Upper lobe of left lung (tissue), 4 donors: ENCODE data around the gene EXTL2.

Experiments used
- EP300 ChIP-seq, 4 donors: sonication (generic); formaldehyde crosslinking; IDR thresholded peaks; one replicate each; pipeline ENCODE4 v1.5.1; 2017; ENCODE audit warnings: antibody characterized with exemption in 4 of 4, control low read depth in 2 of 4
- POLR2A ChIP-seq, 4 donors: fragments of 450-650 bp; IDR thresholded peaks; one replicate each; pipeline ENCODE4 v1.5.1; 2016 to 2017; ENCODE audit warnings: antibody characterized with exemption in 4 of 4, mild to moderate bottlenecking in 2 of 4
- POLR2AphosphoS5 ChIP-seq, 2 donors: sonication (generic); formaldehyde crosslinking; IDR thresholded peaks; one replicate each; pipeline ENCODE4 v1.5.1; 2017; ENCODE audit warnings: antibody characterized with exemption in 2 of 2
- TF ChIP-seq, protein P1 (sequence below), 6 experiments: fragments of 450-650 bp in 4 of 6; fragments of 200-600 bp in 2 of 6; sonication (generic) in 2 of 6; IDR thresholded peaks; one replicate each; pipeline ENCODE4 v1.5.1; 2016 to 2019; ENCODE audit warnings: antibody characterized with exemption in 6 of 6

DNA sequence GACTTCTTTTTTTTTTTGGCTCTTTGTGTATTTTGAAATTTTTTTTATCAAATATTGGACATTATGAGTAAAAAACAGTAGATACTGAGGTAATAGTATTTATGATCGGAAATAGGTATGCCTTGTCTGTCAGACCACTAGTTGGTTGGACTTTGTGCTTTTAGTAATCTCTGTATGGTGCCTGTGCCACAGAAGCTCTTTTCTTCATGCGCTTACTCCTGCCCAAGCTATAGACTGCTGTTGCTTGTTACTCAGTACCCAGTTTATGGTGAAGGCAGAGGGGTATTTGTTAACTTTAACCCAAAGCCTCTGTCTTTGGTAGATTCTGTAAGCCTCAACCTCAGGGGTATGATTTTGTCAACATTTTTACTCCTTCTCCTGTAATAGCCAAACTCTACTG lies 9.9 kb upstream of the EXTL2 start:
- TF ChIP-seq, protein P1, sequence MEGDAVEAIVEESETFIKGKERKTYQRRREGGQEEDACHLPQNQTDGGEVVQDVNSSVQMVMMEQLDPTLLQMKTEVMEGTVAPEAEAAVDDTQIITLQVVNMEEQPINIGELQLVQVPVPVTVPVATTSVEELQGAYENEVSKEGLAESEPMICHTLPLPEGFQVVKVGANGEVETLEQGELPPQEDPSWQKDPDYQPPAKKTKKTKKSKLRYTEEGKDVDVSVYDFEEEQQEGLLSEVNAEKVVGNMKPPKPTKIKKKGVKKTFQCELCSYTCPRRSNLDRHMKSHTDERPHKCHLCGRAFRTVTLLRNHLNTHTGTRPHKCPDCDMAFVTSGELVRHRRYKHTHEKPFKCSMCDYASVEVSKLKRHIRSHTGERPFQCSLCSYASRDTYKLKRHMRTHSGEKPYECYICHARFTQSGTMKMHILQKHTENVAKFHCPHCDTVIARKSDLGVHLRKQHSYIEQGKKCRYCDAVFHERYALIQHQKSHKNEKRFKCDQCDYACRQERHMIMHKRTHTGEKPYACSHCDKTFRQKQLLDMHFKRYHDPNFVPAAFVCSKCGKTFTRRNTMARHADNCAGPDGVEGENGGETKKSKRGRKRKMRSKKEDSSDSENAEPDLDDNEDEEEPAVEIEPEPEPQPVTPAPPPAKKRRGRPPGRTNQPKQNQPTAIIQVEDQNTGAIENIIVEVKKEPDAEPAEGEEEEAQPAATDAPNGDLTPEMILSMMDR (IDR thresholded peaks at IDR 0.05), result no peak
- no peak for TF ChIP-seq POLR2A (IDR thresholded peaks at IDR 0.05)
- no peak for TF ChIP-seq POLR2AphosphoS5 (IDR thresholded peaks at IDR 0.05)
- no peak for TF ChIP-seq EP300 (IDR thresholded peaks at IDR 0.05)
